Fibroblast of skin of right biceps (primary cell): ENCODE results near the gene LRRC49.
A peak's percentile ranks its signal among the peaks of the same experiment; 100 is the strongest.
"Not testable (repeated sequence)": the region's sequence is repeated elsewhere in the genome, so short reads cannot be mapped to it uniquely, and the experiment has no call there.

Source experiments
- DNase-seq: peaks from one replicate; pipeline ENCODE4 v3.0.0-alpha.2; 2013

Gene LRRC49

GRCh38 chr15:70892002-70892911 lies at the start of gene LRRC49, which contains the start of gene THAP10:
Gene LRRC49 (plus strand): TSS chr15:70892826. CDS start chr15:70892895, 69 bp downstream.
Gene THAP10 (minus strand): TSS chr15:70892433. CDS start chr15:70892272, 161 bp downstream.
- peak; percentile 98 for DNase-seq

GRCh38 chr15:70845602-70846360 lies 46.8 kb upstream of the LRRC49 start:
- DNase-seq = no peak

GRCh38 chr15:70851889-70852288 lies 40.7 kb upstream of the LRRC49 start:
- DNase-seq = no peak

- DNase-seq = peak; percentile 84
These were observed 39.9 kb upstream of the LRRC49 start for GRCh38 chr15:70852501-70853317.

- DNase-seq = peak; percentile 59
These were observed 39.2 kb upstream of the LRRC49 start for GRCh38 chr15:70853318-70853972.

GRCh38 chr15:70853973-70854665 lies 38.5 kb upstream of the LRRC49 start, which contains the start of gene LARP6:
Gene LARP6 (minus strand): TSS chr15:70854157. CDS start chr15:70854088, 69 bp downstream.
- peak; percentile 72 for DNase-seq

GRCh38 chr15:70854666-70854976 lies 38.0 kb upstream of the LRRC49 start:
- peak; percentile 74 for DNase-seq

- no peak for DNase-seq
These were observed 36.9 kb upstream of the LRRC49 start for GRCh38 chr15:70855764-70856163.

GRCh38 chr15:70856177-70856883 lies 36.3 kb upstream of the LRRC49 start:
- DNase-seq = peak; percentile 82

- peak; percentile 99 for DNase-seq
These were observed 35.6 kb upstream of the LRRC49 start for GRCh38 chr15:70856884-70857561.

GRCh38 chr15:70857562-70858285 lies 34.9 kb upstream of the LRRC49 start:
- DNase-seq = peak; percentile 70

- not testable (repeated sequence) for DNase-seq
These were observed 33.9 kb upstream of the LRRC49 start for GRCh38 chr15:70858614-70859321.

GRCh38 chr15:70859322-70859908 lies 33.2 kb upstream of the LRRC49 start:
- no peak for DNase-seq

GRCh38 chr15:70859998-70860397 lies 32.6 kb upstream of the LRRC49 start:
- no peak for DNase-seq

- DNase-seq = peak; percentile 92
These were observed 29.0 kb upstream of the LRRC49 start for GRCh38 chr15:70863450-70864218.

- DNase-seq = peak; percentile 20
These were observed 25.5 kb upstream of the LRRC49 start for GRCh38 chr15:70866982-70867641.

GRCh38 chr15:70867911-70868467 lies 24.6 kb upstream of the LRRC49 start:
- DNase-seq = peak; percentile 75
